Endodermal cell (in vitro differentiated cells): ENCODE results near the gene SMOC2. TPM values are rescaled to one million over a fixed set of nuclear protein-coding genes. Genes with fewer than 3 reads are reported as not detected.

Experiments
- DNase-seq: peaks from one replicate; pipeline ENCODE4 v3.0.0-alpha.2; 2017
- H3K27ac ChIP-seq: 2 replicates; pipeline ENCODE4 v1.5.1; 2013; ENCODE audit warnings: mild to moderate bottlenecking, low read depth, low read length, moderate library complexity
- H3K27me3 ChIP-seq: 2 replicates; pipeline ENCODE4 v1.6.1; 2013; ENCODE audit warnings: mild to moderate bottlenecking, low read length, moderate library complexity; ENCODE audit not compliant: insufficient read depth, control insufficient read depth, poor library complexity, severe bottlenecking
- H3K36me3 ChIP-seq: 2 replicates; pipeline ENCODE4 v1.7.0; 2013; ENCODE audit warnings: mild to moderate bottlenecking, low read length, moderate library complexity; ENCODE audit not compliant: control insufficient read depth, insufficient read depth
- H3K4me1 ChIP-seq: one replicate; pipeline ENCODE4 v1.7.0; 2013; ENCODE audit warnings: low read length; ENCODE audit not compliant: control insufficient read depth, insufficient read depth
- H3K4me3 ChIP-seq: 2 replicates; pipeline ENCODE4 v1.5.1; 2013; ENCODE audit warnings: mild to moderate bottlenecking, low read length, moderate library complexity
- H3K9ac ChIP-seq: 2 replicates; pipeline ENCODE4 v1.6.1; 2013; ENCODE audit warnings: mild to moderate bottlenecking, low read length, moderate library complexity; ENCODE audit not compliant: poor library complexity, severe bottlenecking; ENCODE audit errors: extremely low read depth
- H3K9me3 ChIP-seq: 2 replicates; pipeline ENCODE4 v1.6.1; 2013; ENCODE audit warnings: mild to moderate bottlenecking, low read length, moderate library complexity; ENCODE audit not compliant: control insufficient read depth
- H3K27ac Mint-ChIP-seq: 2 replicates; pipeline ENCODE4 v1.8.0; 2020; ENCODE audit warnings: mixed read lengths
- H3K27me3 Mint-ChIP-seq: 2 replicates; pipeline ENCODE4 v1.8.0; 2021; ENCODE audit warnings: mild to moderate bottlenecking, mixed read lengths; ENCODE audit not compliant: insufficient read depth
- H3K36me3 Mint-ChIP-seq: 2 replicates; pipeline ENCODE4 v1.8.0; 2020; ENCODE audit warnings: low read depth, mixed read lengths
- H3K4me1 Mint-ChIP-seq: 2 replicates; pipeline ENCODE4 v1.8.0; 2020; ENCODE audit warnings: mixed read lengths
- H3K4me3 Mint-ChIP-seq: 2 replicates; pipeline ENCODE4 v1.8.0; 2020; ENCODE audit warnings: mild to moderate bottlenecking, moderate library complexity, mixed read lengths
- H3K9me3 Mint-ChIP-seq: 2 replicates; pipeline ENCODE4 v1.8.0; 2020; ENCODE audit warnings: mild to moderate bottlenecking, mixed read lengths
- CTCF ChIP-seq: fragments of 200-600 bp; sonication (generic); conservative IDR thresholded peaks from 2 replicates; pipeline ENCODE4 v1.5.0; 2021; ENCODE audit warnings: antibody characterized with exemption, mild to moderate bottlenecking
- WGBS, 2 experiments: methylation state at CpG; one replicate each; pipeline versions ENCODE4 v1.1.5 to v1.1.7; 2013; ENCODE audit warnings: missing lambda C conversion rate in 2 of 2, mixed read lengths in 1 of 2; ENCODE audit not compliant: insufficient coverage in 1 of 2, insufficient read length in 1 of 2; 5-methylcytosine and 5-hydroxymethylcytosine counted together
- total RNA-seq, 2 donors: library from RNA; stranded (reverse); fragmentation: NEBNext Ultra II Directional in 1 of 2; extraction: Animal tissue kit (Norgen Biotek cat#: 25700) in 1 of 2; gene quantifications; 2 replicates in 1 of 2; 3 replicates in 1 of 2; pipeline ENCODE4 v1.2.1, GENCODE V29; 2021

The SMOC2 gene
- total RNA-seq, 2 donors from 2014 or later = 0.20 TPM; not detected in 1

GRCh38 chr6:168458101-168458500, 17.1 kb downstream of the SMOC2 start:
- Mint-ChIP-seq H3K4me3 (no peak overlapping the region), H3K4me1 (peaks cover 8% of the 10 kb centered on the region), H3K27ac (no peak overlapping the region), H3K36me3 (no peaks in the 10 kb centered on the region), H3K27me3 (peaks cover 2% of the 10 kb centered on the region), H3K9me3 (no peaks in the 10 kb centered on the region)
- H3K36me3 ChIP-seq = no peaks in the 10 kb centered on the region
- whole genome bisulfite sequencing, 2 experiments = 89 to 100% methylated on average over 2 to 12 of the region's 12 CpGs
- DNase-seq = no peak
- no peaks in the 10 kb centered on the region for H3K27me3 ChIP-seq
- H3K27ac ChIP-seq = no peak overlapping the region
- H3K9me3 ChIP-seq = no peaks in the 10 kb centered on the region
- H3K4me3 ChIP-seq = no peak overlapping the region
- H3K9ac ChIP-seq = no peak overlapping the region
- no peaks in the 10 kb centered on the region for H3K4me1 ChIP-seq
- no peak for TF ChIP-seq CTCF

GRCh38 chr6:168459572-168459971, 18.6 kb downstream of the SMOC2 start:
- Histone ChIP-seq H3K36me3 (no peaks in the 10 kb centered on the region), H3K27ac (no peak overlapping the region), H3K27me3 (no peaks in the 10 kb centered on the region), H3K4me3 (no peak overlapping the region), H3K4me1 (no peaks in the 10 kb centered on the region), H3K9me3 (no peaks in the 10 kb centered on the region), H3K9ac (no peak overlapping the region)
- DNase-seq = no peak
- peaks cover 2% of the 10 kb centered on the region for H3K27me3 Mint-ChIP-seq
- H3K36me3 Mint-ChIP-seq = no peaks in the 10 kb centered on the region
- H3K9me3 Mint-ChIP-seq = no peaks in the 10 kb centered on the region
- no peak overlapping the region for H3K27ac Mint-ChIP-seq
- no peak for TF ChIP-seq CTCF
- peaks cover 8% of the 10 kb centered on the region for H3K4me1 Mint-ChIP-seq
- H3K4me3 Mint-ChIP-seq = no peak overlapping the region
- 97% methylated on average over 5 to 9 of the region's 9 CpGs for whole genome bisulfite sequencing, 2 experiments

- H3K27ac Mint-ChIP-seq = no peak overlapping the region
- Histone ChIP-seq H3K4me3 (no peak overlapping the region), H3K27ac (no peak overlapping the region), H3K9ac (no peak overlapping the region), H3K27me3 (no peaks in the 10 kb centered on the region), H3K9me3 (no peaks in the 10 kb centered on the region), H3K4me1 (no peaks in the 10 kb centered on the region), H3K36me3 (no peaks in the 10 kb centered on the region)
- TF ChIP-seq CTCF = no peak
- H3K36me3 Mint-ChIP-seq = no peaks in the 10 kb centered on the region
- H3K27me3 Mint-ChIP-seq = peaks cover 2% of the 10 kb centered on the region
- H3K4me3 Mint-ChIP-seq = no peak overlapping the region
- H3K9me3 Mint-ChIP-seq = no peaks in the 10 kb centered on the region
- peaks cover 8% of the 10 kb centered on the region for H3K4me1 Mint-ChIP-seq
- no peak for DNase-seq
- WGBS, 2 experiments = 93 to 95% methylated on average over 4 to 8 of the region's 8 CpGs
Measured at GRCh38 chr6:168462289-168462853, 21.4 kb downstream of the SMOC2 start.
